ENCODE measurements around the gene SPRR1A.

GRCh38 chr1:153000294-153000693 is 16.4 kb downstream of the SPRR1A start:
- no peak for TF ChIP-seq MYC (CRISPR knock-in tag; IDR thresholded peaks at IDR 0.05; ENCODE audit: borderline replicate concordance)
- TF ChIP-seq, protein P1, sequence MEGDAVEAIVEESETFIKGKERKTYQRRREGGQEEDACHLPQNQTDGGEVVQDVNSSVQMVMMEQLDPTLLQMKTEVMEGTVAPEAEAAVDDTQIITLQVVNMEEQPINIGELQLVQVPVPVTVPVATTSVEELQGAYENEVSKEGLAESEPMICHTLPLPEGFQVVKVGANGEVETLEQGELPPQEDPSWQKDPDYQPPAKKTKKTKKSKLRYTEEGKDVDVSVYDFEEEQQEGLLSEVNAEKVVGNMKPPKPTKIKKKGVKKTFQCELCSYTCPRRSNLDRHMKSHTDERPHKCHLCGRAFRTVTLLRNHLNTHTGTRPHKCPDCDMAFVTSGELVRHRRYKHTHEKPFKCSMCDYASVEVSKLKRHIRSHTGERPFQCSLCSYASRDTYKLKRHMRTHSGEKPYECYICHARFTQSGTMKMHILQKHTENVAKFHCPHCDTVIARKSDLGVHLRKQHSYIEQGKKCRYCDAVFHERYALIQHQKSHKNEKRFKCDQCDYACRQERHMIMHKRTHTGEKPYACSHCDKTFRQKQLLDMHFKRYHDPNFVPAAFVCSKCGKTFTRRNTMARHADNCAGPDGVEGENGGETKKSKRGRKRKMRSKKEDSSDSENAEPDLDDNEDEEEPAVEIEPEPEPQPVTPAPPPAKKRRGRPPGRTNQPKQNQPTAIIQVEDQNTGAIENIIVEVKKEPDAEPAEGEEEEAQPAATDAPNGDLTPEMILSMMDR (CRISPR knock-in tag; IDR thresholded peaks at IDR 0.05): no peak
- TF ChIP-seq THRA (CRISPR knock-in tag; IDR thresholded peaks at IDR 0.05; ENCODE audit: borderline replicate concordance): no peak
- TF ChIP-seq ZNF788 (CRISPR knock-in tag; IDR thresholded peaks at IDR 0.05; ENCODE audit: borderline replicate concordance): no peak

All from HepG2 (cell line).